Kidney glomerular epithelial cell (primary cell): ENCODE results near the gene PRKG1.
"Not testable (repeated sequence)": the region's sequence is repeated elsewhere in the genome, so short reads cannot be mapped to it uniquely, and the experiment has no call there.

Source experiments
- DNase-seq: peaks from one replicate; lab custom pipeline; 2025; lab: John Stamatoyannopoulos, UW

The PRKG1 gene

DNA sequence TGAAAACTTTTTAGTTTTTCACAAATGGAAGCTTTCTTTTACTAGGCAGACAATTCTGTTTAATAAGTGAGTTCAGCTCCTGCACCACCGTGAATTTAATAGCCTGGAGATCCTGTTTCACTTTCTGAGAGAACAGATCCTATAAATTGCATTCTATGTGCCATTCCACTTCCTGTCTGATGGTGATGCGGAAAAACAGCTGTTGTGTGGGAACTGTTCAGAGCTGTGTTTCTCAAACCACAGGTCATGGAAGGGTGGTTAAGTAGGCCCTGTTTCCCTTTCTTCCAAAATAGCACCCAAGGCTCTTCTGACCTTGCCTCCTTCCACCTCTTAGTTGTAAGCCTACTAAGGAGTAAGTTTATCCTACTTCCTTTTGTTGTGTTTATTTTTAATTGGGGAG, 1142.6 kb downstream of the PRKG1 start:
- DNase-seq, result peak; percentile 43

DNA sequence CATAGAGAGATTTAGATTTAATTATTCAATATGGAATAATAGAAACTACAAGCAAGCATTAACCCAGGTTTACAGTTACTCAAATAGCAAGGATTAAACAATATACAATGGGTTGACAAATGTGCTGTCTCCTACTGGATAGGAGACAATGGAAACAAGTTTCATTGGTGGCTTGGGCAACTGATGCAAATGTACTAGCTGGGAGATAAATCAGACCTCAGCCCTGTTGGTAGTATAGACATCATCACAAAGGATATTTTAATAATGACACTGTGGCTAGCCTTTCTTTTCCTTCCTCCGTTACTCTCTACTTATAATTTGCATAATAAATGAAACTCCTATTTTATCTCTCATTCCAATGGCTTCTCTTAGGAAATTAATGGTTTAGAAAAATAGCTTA, 1143.2 kb downstream of the PRKG1 start:
- DNase-seq, result no peak

DNA sequence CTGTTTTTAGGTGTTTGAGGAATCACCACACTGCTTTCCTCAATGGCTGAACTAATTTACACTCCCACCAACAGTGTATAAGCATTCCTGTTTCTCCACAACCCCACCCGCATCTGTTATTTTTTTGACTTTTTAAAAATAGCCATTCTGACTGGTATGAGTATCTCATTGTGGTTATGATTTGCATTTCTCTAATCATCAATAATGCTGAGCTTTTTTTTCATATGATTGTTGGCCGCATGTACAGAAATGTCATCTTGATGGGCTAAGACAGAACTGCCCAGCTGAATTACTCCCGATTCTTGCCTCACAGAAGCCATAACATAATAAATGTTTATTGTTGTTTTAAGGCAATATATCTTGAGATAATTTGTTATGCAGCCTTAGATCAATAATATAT, 1146.7 kb downstream of the PRKG1 start:
- no peak for DNase-seq

DNA sequence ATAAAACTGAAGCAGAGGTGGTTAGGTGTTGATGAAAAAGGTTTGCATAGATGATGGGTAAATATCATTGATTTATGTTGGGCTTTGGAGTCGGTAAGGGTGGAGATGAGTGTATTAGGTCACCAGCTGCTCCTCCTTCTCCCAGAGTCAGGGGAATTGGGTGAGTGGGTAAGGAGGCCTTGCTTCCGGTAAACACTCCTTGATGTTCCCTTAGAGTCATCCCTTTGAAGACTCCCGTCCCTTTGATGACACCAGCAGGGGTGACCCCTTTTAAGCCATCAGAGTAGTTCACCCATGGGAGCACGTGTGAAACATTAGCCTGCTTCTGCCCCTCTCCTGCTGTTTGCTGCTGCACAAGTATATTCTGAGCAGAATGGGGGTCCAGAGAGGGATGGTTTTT, 1147.6 kb downstream of the PRKG1 start:
- DNase-seq, result no peak

DNA sequence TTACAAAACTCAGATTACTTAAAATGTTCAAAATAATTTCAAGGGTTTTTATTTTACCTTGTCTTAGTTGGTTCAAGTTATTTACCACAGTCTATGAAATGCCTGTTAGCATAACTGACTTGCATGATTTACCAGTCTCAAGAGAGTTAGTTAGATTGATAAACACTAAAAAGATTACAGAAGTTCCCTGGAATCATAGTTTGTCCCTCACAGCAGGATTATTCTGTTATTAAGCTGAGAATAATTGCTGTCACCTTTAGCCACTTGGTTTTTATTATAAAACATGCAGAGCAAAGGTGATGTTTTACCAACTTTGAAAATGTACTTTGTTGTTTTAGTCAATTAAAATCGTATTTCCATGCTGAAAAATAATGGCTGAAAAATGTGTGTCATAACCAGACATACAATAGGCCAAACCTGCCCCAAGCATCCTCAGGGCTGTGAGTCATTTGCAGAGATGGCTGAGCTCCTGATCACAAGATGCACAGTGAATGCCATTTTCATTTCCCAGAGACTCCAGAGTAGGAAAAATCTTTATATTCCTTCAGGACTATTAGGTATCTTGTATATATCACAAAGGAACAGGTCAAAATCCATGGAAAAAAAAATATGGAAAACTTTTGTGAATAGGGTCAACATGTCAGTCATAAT, 1152.0 kb downstream of the PRKG1 start:
- DNase-seq, result peak; percentile 33

DNA sequence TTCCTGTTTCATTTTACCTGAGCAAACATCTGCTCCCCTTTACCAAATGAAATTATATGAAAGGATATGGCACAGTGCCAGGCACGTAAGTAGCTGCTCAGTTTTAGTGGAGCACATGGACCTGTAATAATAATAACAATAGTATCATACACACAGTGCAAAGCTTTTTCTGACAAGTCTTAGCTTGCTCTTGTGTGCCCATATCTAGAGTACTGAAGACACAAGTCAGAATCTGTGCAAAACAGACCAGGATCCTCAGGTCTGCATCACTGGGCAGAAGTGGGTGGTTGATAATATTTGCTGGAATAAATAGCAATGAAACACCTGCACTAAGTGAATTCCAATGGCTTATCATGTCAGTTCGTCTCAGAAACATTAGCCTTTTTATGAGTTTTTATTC, 1154.3 kb downstream of the PRKG1 start:
- no peak for DNase-seq

DNA sequence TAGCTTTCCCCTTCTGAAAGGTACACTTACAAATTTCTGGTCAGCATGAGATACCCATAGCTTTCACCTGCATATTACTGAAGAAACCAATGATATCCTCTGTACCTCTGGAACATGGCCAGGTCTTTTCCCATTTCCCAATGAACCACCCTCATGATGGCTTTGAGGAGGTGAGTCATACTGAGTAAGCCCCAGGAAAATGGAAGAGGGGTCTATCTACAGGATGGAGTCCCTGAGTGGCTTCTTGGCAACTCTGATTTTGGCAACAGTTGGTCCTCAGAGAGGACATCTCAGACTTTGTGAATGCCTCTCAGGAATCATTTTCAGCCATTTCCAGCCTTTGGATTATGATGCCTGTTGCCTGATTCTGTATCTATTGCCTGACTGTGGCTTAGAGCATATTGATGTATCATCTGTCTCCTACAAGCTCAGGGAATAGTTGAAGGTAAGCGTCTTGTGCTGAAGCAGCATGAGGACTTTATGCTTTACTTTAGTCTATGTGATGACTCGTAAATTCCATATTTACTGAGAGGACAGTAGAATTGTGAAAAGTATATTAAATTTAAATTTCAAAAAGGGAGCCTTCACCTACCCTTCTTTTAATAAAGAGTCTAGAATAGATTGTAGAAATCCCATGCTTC, 1155.1 kb downstream of the PRKG1 start:
- no peak for DNase-seq

DNA sequence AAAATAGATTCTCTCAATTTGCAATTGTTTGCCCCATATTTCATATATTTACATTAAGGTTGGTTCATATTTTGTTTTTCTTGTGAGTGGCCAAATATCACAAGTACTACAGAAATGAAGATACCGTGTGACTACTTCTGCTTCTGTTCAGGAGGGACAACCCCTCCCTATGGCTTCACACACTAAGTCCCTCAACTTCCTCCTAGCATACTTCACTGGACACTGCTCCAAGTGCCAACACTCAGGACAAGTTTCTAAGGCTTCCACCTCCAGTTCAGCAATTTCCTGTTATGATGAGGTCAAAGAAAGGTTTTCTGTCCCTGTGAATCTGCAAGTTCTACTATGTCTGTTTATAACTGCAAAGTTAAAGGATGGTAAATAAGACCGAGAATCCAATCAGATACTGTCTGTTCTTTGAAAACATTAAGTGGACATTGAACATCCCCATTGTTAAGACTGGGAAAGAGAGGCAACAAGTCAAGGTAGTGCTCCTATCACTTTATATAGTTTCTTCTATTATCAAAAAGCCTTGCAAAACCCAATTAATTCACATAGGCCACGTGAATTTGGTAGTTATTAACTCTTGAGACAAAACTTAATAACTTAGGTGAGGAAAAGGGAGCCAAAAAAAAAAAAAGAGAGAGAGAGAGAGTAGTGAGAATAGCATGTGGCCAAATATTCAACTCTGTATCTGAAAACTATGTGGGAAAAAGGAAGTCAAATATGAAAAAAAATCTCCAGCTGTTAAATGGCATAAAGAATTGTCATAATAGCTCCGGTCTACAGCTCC, 1158.5 kb downstream of the PRKG1 start:
- no peak for DNase-seq

DNA sequence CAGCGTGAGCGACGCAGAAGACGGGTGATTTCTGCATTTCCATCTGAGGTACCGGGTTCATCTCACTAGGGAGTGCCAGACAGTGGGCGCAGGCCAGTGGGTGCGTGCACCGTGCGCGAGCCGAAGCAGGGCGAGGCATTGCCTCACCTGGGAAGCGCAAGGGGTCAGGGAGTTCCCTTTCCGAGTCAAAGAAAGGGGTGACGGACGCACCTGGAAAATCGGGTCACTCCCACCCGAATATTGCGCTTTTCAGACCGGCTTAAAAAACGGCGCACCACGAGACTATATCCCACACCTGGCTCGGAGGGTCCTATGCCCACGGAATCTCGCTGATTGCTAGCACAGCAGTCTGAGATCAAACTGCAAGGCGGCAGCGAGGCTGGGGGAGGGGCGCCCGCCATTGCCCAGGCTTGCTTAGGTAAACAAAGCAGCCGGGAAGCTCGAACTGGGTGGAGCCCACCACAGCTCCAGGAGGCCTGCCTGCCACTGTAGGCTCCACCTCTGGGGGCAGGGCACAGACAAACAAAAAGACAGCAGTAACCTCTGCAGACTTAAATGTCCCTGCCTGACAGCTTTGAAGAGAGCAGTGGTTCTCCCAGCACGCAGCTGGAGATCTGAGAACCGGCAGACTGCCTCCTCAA, 1159.2 kb downstream of the PRKG1 start:
- DNase-seq, result not testable (repeated sequence)

DNA sequence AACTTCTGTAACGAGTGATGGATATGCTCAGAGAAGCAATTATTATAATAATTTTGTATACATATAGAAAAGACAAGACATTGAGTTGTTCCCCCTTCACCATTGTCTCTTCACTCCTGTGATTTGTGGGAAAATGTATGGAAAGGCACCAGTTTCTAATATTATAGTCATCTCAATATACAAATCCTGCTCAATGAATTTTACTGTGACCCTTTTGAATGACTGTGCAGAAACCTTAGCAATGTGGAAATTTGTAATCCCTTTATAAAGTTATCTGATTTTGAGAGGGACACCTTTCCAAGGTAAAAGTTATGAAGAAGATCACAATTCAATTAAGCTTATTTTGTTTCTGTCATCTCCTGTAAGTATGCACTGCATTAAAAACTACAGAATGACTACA, 1165.5 kb downstream of the PRKG1 start:
- no peak for DNase-seq

DNA sequence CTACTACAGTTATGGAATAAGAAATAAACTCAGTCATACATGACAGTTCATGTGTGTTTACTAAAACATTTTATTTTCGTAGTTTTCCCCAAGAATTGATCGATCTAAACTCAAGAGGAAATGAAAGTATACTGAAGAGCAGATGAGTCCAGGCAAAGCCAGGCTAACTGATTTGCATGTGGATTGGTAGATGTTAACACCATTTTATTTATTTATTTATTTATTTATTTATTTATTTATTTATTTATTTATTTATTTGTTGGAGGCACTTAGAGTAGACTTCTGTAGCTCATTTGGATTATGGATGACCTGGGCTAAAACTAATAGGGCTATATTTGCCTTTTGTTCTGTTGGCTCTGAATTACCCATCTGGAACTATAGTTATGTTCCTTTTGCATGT, 1171.3 kb downstream of the PRKG1 start:
- no peak for DNase-seq

DNA sequence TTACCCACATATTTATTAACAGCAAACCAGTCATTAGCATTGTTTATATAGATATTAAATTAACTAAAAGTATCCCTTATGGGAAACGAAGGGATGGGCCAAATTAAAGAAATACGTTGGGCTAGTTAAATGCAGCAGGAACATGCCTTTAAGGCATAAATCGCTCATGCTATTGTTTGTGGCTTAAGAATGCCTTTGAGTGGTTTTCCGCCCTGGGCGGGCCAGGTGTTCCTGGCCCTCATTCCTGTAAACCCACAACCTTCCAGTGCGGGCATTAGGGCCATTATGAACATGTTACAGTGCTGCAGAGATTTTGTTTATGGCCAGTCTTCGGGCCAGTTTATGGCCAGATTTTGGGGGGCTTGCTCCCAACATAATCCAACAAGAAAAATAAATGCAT, 1173.6 kb downstream of the PRKG1 start:
- DNase-seq, result not testable (repeated sequence)

DNA sequence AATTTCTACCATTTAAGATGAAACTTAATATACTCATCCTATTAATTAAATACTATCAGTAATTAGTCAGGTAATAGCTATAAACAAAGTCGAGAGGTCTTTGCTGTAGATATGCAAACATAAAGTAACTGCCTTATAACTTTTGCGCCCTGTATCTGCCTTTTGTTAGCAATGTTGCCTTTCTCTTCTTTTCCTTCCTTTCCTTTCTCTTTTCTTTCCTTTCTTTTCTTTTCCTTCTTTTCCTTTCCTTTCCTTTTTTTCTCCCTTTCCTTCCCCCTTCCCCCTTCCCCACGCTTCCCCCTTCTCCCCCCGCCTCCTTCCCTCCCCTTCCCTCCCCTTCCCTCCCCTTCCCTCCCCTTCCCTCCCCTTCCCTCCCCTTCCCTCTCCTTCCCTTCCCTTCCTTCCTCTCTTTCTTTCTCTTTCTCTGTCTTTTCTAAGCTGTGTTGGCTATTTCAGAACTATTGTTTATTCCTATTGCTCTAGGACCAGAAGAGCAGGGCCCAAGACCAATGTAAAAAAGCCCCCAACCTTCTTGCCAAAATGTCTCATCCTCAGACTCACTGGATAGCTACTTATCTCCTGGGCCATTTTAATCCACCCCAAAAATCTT, 1174.5 kb downstream of the PRKG1 start:
- DNase-seq, result no peak

DNA sequence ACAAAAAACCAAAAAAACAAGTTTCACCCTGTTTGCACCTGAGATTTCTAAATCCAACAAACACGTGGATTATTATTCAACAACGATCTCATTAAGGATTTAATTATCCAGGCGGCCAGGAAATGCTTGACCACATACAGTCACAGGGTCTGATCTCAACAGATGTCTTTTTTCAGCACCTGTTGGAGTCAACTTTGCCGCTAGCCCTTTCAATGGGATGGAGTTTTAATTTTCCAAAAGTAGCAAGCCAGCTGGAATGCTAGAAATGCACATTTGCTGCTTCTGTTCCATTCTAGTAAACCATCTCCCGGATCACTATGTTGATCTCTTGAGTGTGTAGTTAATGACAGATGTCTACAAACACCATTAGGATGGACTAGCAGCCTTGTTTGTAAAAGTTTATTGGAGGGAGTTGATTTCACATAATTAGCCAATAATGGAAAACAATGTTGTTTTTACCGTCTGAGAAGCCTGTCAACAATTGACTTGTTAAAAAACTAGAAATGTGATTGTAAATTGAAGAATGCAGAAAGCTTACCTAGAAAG, 1175.6 kb downstream of the PRKG1 start:
- DNase-seq, result no peak

DNA sequence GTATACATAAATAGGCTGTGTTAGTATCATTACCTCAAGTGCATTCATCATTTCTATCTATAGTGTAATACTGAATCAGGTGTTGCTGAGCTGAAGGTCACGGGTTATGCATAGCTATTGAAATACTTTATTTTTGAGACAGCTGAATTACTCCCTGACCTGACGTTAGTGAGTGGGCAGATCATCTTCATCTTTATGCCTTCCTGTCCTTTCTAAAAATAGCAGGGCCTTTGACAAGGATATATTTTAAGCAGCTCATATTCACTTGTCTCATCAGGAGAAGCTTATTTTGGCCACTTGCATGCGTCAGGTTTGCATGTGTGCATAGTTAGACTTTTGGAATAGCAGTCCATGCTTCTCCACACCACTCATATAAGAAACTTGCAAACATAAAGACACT, 1176.2 kb downstream of the PRKG1 start:
- no peak for DNase-seq

DNA sequence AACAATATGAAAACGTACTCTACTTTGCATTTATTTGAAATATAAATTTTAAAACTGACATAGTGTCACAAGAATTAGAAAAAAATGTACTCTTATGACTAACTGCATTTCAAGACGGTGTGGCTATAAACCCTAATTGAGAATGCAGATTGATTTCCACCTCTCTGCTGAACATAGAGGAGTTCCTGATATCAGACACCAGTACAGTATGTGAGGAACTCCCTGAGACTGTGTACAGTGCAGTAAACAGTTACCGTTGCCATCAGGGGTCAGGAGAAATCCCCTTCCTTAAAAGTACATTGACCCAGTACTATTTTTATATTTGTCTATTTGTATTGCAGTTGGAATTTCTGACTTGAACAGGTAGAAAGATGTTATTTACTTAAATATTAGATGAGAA, 1178.0 kb downstream of the PRKG1 start:
- DNase-seq, result no peak

DNA sequence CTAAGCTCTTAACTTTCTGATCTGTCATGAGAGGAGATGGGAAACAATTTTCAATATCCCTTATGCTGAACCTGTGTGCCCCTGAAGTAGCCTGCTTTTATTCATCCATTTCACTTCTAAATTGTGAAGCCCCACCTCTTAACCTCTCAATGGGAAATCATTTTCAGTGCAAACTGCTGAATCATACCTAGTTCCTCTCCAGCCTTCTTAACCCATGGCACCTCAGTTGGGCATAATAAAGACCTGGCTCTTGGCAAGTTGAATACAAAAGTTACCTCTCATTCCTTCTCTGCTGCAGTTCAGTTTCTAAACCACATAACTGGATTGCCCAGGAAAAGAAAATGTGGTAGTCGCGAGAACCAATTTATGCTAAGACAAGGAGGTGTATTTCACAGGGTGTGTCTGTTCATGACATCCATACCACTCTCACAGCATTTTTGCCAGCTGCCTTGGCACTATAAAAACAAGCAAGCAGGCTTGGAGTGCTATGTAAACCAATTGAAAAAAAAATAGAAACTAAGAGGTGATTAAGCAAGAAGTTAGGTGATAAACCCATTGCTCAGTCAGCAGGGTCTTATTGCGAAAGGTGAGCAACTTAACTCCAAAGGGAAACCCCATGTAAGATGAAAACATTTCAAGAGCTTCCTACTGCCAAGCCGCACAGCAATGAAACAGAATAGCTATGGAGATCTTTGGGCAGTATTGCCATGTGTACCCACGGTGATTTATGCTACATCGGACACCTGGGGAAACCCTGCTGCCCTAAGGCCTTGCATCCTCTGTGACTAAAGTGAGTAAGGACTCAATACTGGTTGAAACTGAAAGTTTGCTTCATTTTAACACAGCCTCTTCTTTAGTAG, 1182.8 kb downstream of the PRKG1 start:
- DNase-seq, result no peak

DNA sequence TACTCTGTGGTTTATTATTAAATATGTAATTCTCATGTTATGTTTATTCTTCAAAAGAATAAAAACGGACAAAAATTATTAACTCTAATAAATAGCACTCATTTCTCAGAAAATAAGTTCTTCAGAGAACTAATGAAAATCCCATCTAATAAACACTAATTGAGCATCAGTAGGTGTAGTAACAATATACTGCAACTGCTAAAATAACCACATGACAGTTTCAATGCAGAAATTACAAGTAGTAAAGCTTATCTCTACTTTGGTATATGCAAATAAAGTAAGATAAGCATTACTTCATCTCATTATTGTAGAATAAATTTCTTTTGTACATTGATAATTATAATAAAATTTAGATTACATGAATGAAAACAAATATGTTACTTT, 1183.4 kb downstream of the PRKG1 start:
- no peak for DNase-seq

DNA sequence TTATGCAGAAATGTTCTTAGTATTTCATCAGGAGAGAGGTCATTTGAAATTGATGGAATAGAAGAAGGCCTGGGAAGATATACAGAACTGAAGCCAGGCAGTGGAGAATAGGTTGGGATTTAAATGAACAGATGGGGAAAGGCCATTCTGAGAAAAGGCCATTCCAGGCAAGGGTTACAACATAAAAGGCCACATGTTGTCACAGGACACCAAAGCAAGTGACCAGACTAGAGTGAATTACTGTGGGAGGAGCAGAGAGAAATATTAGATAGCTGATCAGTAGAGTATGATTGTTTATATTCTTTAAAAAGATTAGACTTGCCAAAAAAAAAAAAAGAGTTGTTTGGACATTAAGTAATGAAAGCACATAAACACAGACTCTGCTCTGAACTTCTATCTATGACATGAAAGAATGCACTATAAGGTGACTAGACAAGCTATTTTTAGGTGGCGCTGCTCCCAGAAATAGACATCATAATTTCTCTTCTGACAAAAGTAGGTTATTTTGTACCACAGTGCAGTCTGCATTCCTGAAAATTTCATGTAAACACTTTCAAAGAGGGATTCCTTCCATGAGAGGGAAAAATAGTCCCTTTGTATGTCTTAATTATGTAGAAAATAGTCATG, 1184.6 kb downstream of the PRKG1 start:
- no peak for DNase-seq

DNA sequence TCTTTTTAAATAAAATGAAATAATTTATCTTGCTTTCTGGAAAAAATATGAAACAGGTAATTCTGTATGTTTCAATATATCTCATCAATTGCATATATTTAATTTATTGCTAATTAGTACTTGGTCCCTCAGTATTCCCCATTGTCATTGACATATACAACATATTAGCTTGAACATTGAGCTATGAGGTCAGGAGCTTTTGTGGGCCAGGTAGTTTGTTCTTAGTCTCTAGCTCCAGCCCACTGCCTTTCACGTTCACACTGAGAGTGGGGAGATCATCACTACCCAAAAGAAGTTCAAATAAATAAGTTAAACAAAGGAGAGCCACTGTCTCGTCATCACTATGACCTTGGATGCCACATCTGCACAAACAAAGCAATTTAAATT, 1185.1 kb downstream of the PRKG1 start:
- DNase-seq, result no peak

DNA sequence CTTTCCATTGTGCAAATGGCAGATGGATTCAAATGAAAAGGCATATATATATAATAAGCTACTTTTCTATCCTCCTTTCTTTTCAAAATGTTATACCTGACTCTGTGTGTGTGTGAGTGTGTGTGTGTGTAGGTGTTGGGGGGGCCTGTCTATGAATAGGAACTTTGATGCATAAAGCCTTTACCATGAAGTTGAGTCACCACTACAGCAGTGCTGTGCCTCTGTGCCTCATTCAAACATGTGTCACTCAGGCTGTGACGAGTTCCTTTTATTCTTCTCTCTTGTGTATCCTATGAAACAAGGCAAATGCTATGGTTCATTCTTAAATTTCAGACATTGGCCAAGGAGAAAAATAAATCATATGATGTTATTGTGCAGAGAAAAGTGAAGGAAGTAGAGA, 1187.1 kb downstream of the PRKG1 start:
- DNase-seq, result no peak
